ENCODE measurements around the gene LGALS3.

LGALS3 gene

GRCh38 chr14:55191203-55192053, 62.4 kb downstream of the LGALS3 start, which contains the start of gene DLGAP5:
DLGAP5 (minus strand) TSS chr14:55191585; CDS start chr14:55189179, 2,406 bp downstream.
- peak; percentile 79 for DNase-seq (ENCODE audit: low read depth)

- no peak for DNase-seq (ENCODE audit: low read depth)
Observed at GRCh38 chr14:55192054-55192621, 63.1 kb downstream of the LGALS3 start.

GRCh38 chr14:55194656-55195355, 65.8 kb downstream of the LGALS3 start:
- no peak for DNase-seq (ENCODE audit: low read depth)

Measured in stimulated activated CD8-positive, alpha-beta memory T cell treated with anti-CD3 and anti-CD28 coated beads, Interleukin-4, amount 100 ng/mL, for 24 hours (primary cell).